PFSK-1 (cell line): ENCODE data around the gene UBFD1.

Source experiments
- FOXP2 ChIP-seq: optimal IDR thresholded peaks from 2 replicates; pipeline ENCODE3; 2011; ENCODE audit warnings: borderline replicate concordance, control low read depth, inconsistent platforms; ENCODE audit not compliant: insufficient read depth; ENCODE audit errors: extremely low read length, extremely low read depth
- POLR2AphosphoS5 ChIP-seq: IDR thresholded peaks from 2 replicates; pipeline ENCODE4 v1.6.1; 2012; ENCODE audit warnings: low read depth, mild to moderate bottlenecking, control low read depth, low read length, moderate library complexity
- SIN3A ChIP-seq: IDR thresholded peaks from 2 replicates; pipeline ENCODE4 v1.6.1; 2012; ENCODE audit warnings: mild to moderate bottlenecking, low read length, moderate library complexity, borderline replicate concordance; ENCODE audit not compliant: insufficient read depth
- TAF1 ChIP-seq: IDR thresholded peaks from 2 replicates; pipeline ENCODE4 v1.6.1; 2012; ENCODE audit warnings: low read length, control low read depth, borderline replicate concordance; ENCODE audit not compliant: insufficient read depth
- TF ChIP-seq, protein P1 (sequence below), 2 experiments: IDR thresholded peaks; 2 replicates each; pipeline versions ENCODE4 v1.6.1 to v1.8.0; 2011 to 2012; ENCODE audit warnings: low read depth in 2 of 2, low read length in 2 of 2, control low read depth in 1 of 2, inconsistent platforms in 1 of 2, mild to moderate bottlenecking in 1 of 2, moderate library complexity in 1 of 2; ENCODE audit not compliant: insufficient read depth in 1 of 2

Gene UBFD1

DNA sequence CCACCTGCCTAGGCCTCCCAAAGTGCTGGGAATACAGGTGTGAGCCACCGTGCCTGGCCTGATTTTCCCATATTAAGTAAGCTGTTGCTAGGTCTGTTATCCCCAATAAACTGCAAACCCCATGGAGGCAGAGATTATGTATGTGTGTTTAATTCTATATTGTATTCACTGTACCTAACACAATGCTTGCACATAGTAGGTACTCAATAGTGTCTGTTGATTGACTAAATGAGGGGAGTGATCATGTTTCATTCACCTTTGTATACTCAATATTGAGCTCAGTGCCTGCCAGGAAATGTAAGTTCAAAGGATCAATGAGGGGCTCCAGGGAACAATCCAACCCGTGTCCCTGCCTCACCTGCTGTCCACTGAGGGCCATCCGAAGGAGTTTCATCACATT is 32.6 kb upstream of the UBFD1 start:
- TF ChIP-seq TAF1 (no peak), POLR2AphosphoS5 (no peak), SIN3A (no peak), FOXP2 (no peak)
- TF ChIP-seq, protein P1, sequence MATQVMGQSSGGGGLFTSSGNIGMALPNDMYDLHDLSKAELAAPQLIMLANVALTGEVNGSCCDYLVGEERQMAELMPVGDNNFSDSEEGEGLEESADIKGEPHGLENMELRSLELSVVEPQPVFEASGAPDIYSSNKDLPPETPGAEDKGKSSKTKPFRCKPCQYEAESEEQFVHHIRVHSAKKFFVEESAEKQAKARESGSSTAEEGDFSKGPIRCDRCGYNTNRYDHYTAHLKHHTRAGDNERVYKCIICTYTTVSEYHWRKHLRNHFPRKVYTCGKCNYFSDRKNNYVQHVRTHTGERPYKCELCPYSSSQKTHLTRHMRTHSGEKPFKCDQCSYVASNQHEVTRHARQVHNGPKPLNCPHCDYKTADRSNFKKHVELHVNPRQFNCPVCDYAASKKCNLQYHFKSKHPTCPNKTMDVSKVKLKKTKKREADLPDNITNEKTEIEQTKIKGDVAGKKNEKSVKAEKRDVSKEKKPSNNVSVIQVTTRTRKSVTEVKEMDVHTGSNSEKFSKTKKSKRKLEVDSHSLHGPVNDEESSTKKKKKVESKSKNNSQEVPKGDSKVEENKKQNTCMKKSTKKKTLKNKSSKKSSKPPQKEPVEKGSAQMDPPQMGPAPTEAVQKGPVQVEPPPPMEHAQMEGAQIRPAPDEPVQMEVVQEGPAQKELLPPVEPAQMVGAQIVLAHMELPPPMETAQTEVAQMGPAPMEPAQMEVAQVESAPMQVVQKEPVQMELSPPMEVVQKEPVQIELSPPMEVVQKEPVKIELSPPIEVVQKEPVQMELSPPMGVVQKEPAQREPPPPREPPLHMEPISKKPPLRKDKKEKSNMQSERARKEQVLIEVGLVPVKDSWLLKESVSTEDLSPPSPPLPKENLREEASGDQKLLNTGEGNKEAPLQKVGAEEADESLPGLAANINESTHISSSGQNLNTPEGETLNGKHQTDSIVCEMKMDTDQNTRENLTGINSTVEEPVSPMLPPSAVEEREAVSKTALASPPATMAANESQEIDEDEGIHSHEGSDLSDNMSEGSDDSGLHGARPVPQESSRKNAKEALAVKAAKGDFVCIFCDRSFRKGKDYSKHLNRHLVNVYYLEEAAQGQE (IDR thresholded peaks at IDR 0.05; ENCODE audit: insufficient read depth in 1 of 2, low read depth in 2 of 2, low read length in 2 of 2), result no peak

DNA sequence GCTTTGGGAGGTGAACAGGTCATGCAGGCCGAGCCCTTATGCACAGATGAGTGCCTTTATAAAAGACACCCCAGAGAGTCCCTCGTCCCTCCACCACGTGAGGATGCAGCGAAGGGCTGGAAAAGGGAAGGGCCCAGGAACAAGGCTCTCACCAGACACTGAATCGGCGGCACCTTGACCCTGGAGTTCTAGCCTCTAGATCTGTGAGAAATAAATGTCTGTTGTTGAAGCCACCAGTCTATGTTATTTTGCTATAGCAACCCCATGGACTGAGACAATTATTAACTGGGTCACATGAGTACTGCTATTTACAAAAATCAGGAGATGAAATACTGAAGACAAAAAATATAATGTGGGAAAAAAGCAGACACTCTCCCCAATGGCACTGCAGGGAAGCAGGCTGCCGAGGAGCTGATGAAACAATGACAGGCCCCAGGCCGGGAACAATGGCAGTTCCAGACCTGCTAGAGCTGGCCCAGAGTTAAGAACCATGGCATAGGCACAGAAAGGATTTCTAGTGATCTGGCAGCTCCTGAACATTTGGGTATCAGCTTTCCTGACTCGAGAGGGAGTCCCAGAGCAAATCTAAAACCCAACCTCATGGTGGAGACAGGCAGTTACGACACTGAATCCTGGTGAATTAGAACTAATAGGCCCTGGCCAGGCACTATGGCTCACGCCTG is 29.4 kb upstream of the UBFD1 start:
- TF ChIP-seq FOXP2, result no peak
- TF ChIP-seq, protein P1 (IDR thresholded peaks at IDR 0.05; ENCODE audit: insufficient read depth in 1 of 2, low read depth in 2 of 2, low read length in 2 of 2), result no peak

DNA sequence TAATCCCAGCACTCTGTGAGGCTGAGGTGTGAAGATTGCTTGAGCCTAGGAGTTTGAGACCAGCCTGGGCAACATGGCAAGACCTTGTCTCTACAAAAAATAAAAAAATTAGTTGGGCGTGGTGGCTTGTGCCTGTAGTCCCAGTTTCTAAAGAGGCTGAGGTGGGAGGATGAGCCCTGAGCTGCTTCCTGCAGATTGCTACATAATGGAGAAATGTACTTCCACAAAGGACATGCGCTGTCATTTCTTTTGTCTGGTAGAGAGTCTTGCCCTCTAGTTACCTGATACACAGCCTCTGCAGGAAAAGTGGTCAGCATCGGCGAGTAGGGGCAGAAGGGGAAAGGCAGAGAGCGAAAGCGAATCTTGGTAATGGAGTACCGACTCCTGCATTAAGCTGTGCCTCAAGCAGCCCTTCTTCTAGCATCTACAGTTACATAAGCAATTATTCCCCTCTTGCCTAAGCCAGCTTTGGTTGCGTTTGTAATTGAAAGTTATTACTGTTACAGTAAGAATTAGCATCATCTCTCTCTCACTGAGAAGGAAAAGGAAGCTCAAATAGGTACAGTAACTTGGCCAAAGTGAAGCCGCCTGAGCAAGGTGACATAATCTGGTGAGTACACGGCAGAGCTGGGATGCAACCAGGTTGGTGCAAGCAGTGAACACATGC is 28.8 kb upstream of the UBFD1 start:
- TF ChIP-seq TAF1 (no peak), POLR2AphosphoS5 (no peak), FOXP2 (no peak)

DNA sequence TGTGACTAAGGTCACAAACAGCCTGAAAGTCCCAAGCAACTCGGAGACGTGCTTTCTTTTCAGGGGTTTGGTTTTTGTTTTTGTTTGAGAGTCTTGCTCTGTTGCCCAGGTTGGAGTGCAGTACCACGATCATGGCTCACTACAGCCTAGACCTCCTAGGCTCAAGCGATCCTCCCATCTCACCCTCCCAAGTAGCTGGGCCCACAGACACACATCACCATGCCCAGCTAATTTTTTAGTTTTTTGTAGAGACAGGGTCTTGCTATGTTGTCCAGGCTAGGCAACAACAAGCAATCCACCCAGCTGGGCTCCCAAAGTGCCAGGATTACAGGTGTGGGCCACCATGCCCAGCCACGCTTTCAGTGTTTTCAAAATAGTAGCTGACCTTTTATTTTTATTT is 27.5 kb upstream of the UBFD1 start:
- TF ChIP-seq FOXP2 (no peak), POLR2AphosphoS5 (no peak), SIN3A (no peak)
- TF ChIP-seq, protein P1 (IDR thresholded peaks at IDR 0.05; ENCODE audit: insufficient read depth in 1 of 2, low read depth in 2 of 2, low read length in 2 of 2), result no peak

DNA sequence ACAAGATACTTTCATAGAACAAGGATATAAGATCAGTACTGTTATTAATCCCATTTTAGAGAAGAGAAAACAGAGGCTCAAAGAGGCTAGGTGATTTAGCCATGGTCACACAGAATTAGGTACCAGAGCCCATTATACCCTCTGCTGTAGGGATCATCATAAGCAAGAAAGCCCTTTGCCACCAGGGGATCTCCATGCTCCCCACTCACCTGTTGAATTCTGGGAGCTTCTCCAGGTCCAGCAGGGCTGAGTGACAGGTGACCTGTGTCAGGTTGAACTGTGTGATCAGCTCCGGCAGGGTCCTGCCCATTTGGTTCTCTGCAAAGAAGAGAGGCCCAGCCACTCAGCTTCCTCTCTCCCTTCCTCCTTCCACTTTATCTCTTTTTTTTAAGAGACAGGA is 25.1 kb upstream of the UBFD1 start:
- TF ChIP-seq SIN3A, result no peak
- TF ChIP-seq TAF1, result no peak
- TF ChIP-seq, protein P1 (IDR thresholded peaks at IDR 0.05; ENCODE audit: insufficient read depth in 1 of 2, low read depth in 2 of 2, low read length in 2 of 2), result no peak
- no peak for TF ChIP-seq FOXP2
- TF ChIP-seq POLR2AphosphoS5, result no peak
